Measurements from ENCODE around the gene PNMT. TPM values are rescaled to one million over a fixed set of nuclear protein-coding genes. Genes with fewer than 3 reads are reported as not detected.
"Not testable (repeated sequence)": the region's sequence is repeated elsewhere in the genome, so short reads cannot be mapped to it uniquely, and the experiment has no call there.

The PNMT gene
- polyA plus RNA-seq, 3 donors = not detected

- H3K27ac ChIP-seq (ENCODE audit: low read depth in 1 of 2, low read length in 2 of 2) = no peak overlapping the region
- no peak overlapping the region for H3K9ac ChIP-seq (ENCODE audit: insufficient read depth, low read length, poor library complexity, severe bottlenecking)
- WGBS (ENCODE audit: insufficient coverage) = 100% methylated on average over 1 of the region's 6 CpGs
- H3K4me1 ChIP-seq (ENCODE audit: control insufficient read depth in 1 of 2, insufficient read depth in 2 of 2, low read length in 2 of 2) = no peaks in the 10 kb centered on the region
- Mint-ChIP-seq H3K27me3 (ENCODE audit: low read depth in 3 of 3) (peaks cover 34 to 48% (median 44%) of the 10 kb centered on the region in 3 donors), H3K4me1 (peaks cover 4% of the 10 kb centered on the region), H3K9me3 (peaks cover 0 to 11% (median 5%) of the 10 kb centered on the region in 7 donors), H3K4me3 (no peak overlapping the region), H3K36me3 (peaks cover 3 to 7% of the 10 kb centered on the region in 2 donors), H3K27ac (no peak overlapping the region)
- intact Hi-C loops (cut with micrococcal nuclease) = no loop called here
- H3K27me3 ChIP-seq (ENCODE audit: control insufficient read depth in 2 of 2, insufficient read depth in 2 of 2, low read length in 2 of 2) = peaks cover 26 to 35% of the 10 kb centered on the region in 2 donors
- no peak overlapping the region for H2AFZ ChIP-seq (ENCODE audit: insufficient read depth, low read depth, low read length, poor library complexity, severe bottlenecking)
- H4K20me1 ChIP-seq (ENCODE audit: insufficient read depth, low read length) = no peaks in the 10 kb centered on the region
- no peaks in the 10 kb centered on the region for H3K36me3 ChIP-seq (replicated peaks in 1 of 2; ENCODE audit: control insufficient read depth in 1 of 2, insufficient read depth in 2 of 2, low read length in 2 of 2)
- no peak for TF ChIP-seq CTCF (IDR thresholded peaks at IDR 0.05)
- H3K9me3 ChIP-seq (replicated peaks in 1 of 2; ENCODE audit: control insufficient read depth in 1 of 2, insufficient read depth in 1 of 2, low read length in 2 of 2) = peaks cover 0 to 18% of the 10 kb centered on the region in 2 donors
- H3K79me2 ChIP-seq (ENCODE audit: insufficient read depth, low read length) = no peaks in the 10 kb centered on the region
- no peak for DNase-seq
- H3K4me3 ChIP-seq (replicated peaks in 1 of 3; ENCODE audit: low read depth in 2 of 3, low read length in 3 of 3) = no peak overlapping the region
- no peak overlapping the region for H3K4me2 ChIP-seq (replicated peaks; ENCODE audit: extremely low read depth, low read length, poor library complexity, severe bottlenecking)
Measured at GRCh38 chr17:39696731-39697130, 28.5 kb downstream of the PNMT start.

- no peak overlapping the region for H3K4me2 ChIP-seq (replicated peaks; ENCODE audit: extremely low read depth, low read length, poor library complexity, severe bottlenecking)
- H3K27ac ChIP-seq (ENCODE audit: low read depth in 1 of 2, low read length in 2 of 2) = no peak overlapping the region
- Mint-ChIP-seq H3K9me3 (peaks cover 0 to 12% (median 5%) of the 10 kb centered on the region in 7 donors), H3K4me3 (no peak overlapping the region), H3K27ac (no peak overlapping the region), H3K4me1 (peaks cover 4% of the 10 kb centered on the region), H3K27me3 (ENCODE audit: low read depth in 3 of 3) (peaks cover 40 to 53% (median 47%) of the 10 kb centered on the region in 3 donors), H3K36me3 (peaks cover 3 to 7% of the 10 kb centered on the region in 2 donors)
- H3K9ac ChIP-seq (ENCODE audit: insufficient read depth, low read length, poor library complexity, severe bottlenecking) = no peak overlapping the region
- TF ChIP-seq CTCF (IDR thresholded peaks at IDR 0.05) = no peak
- no peaks in the 10 kb centered on the region for H3K36me3 ChIP-seq (replicated peaks in 1 of 2; ENCODE audit: control insufficient read depth in 1 of 2, insufficient read depth in 2 of 2, low read length in 2 of 2)
- no peak overlapping the region for H3K4me3 ChIP-seq (replicated peaks in 1 of 3; ENCODE audit: low read depth in 2 of 3, low read length in 3 of 3)
- no peaks in the 10 kb centered on the region for H3K79me2 ChIP-seq (ENCODE audit: insufficient read depth, low read length)
- H4K20me1 ChIP-seq (ENCODE audit: insufficient read depth, low read length) = no peaks in the 10 kb centered on the region
- DNase-seq = no peak
- peaks cover 29 to 45% of the 10 kb centered on the region in 2 donors for H3K27me3 ChIP-seq (ENCODE audit: control insufficient read depth in 2 of 2, insufficient read depth in 2 of 2, low read length in 2 of 2)
- intact Hi-C loops (cut with micrococcal nuclease) = no loop called here
- H3K4me1 ChIP-seq (ENCODE audit: control insufficient read depth in 1 of 2, insufficient read depth in 2 of 2, low read length in 2 of 2) = no peaks in the 10 kb centered on the region
- WGBS (ENCODE audit: insufficient coverage) = no CpG with 5 or more reads among the region's 5 CpGs
- H3K9me3 ChIP-seq (replicated peaks in 1 of 2; ENCODE audit: control insufficient read depth in 1 of 2, insufficient read depth in 1 of 2, low read length in 2 of 2) = peaks cover 0 to 19% of the 10 kb centered on the region in 2 donors
- H2AFZ ChIP-seq (ENCODE audit: insufficient read depth, low read depth, low read length, poor library complexity, severe bottlenecking) = no peak overlapping the region
Measured at GRCh38 chr17:39697961-39698360, 29.7 kb downstream of the PNMT start.

- H3K27ac Mint-ChIP-seq; H3K4me3 ChIP-seq (replicated peaks in 1 of 3; ENCODE audit: low read depth in 2 of 3, low read length in 3 of 3); DNase-seq; H3K4me1 ChIP-seq (ENCODE audit: control insufficient read depth in 1 of 2, insufficient read depth in 2 of 2, low read length in 2 of 2); H3K9ac ChIP-seq (ENCODE audit: insufficient read depth, low read length, poor library complexity, severe bottlenecking); H3K36me3 ChIP-seq (replicated peaks in 1 of 2; ENCODE audit: control insufficient read depth in 1 of 2, insufficient read depth in 2 of 2, low read length in 2 of 2); H3K27ac ChIP-seq (ENCODE audit: low read depth in 1 of 2, low read length in 2 of 2); H3K4me1 Mint-ChIP-seq; H4K20me1 ChIP-seq (ENCODE audit: insufficient read depth, low read length); H3K79me2 ChIP-seq (ENCODE audit: insufficient read depth, low read length); H3K36me3 Mint-ChIP-seq; H3K4me2 ChIP-seq (replicated peaks; ENCODE audit: extremely low read depth, low read length, poor library complexity, severe bottlenecking); intact Hi-C loops (cut with micrococcal nuclease); H2AFZ ChIP-seq (ENCODE audit: insufficient read depth, low read depth, low read length, poor library complexity, severe bottlenecking): not testable (repeated sequence)
- H3K9me3 ChIP-seq (replicated peaks in 1 of 2; ENCODE audit: control insufficient read depth in 1 of 2, insufficient read depth in 1 of 2, low read length in 2 of 2) = peaks cover 0 to 19% of the 10 kb centered on the region in 2 donors
- peaks cover 29 to 47% of the 10 kb centered on the region in 2 donors for H3K27me3 ChIP-seq (ENCODE audit: control insufficient read depth in 2 of 2, insufficient read depth in 2 of 2, low read length in 2 of 2)
- H3K9me3 Mint-ChIP-seq = peaks cover 0 to 12% (median 5%) of the 10 kb centered on the region in 7 donors
- 62% methylated on average over 5 of the region's 11 CpGs for WGBS (ENCODE audit: insufficient coverage)
- H3K4me3 Mint-ChIP-seq = peak overlapping the region in 1 of 2 donors; percentile 84
- peaks cover 40 to 56% (median 48%) of the 10 kb centered on the region in 3 donors for H3K27me3 Mint-ChIP-seq (ENCODE audit: low read depth in 3 of 3)
Measured at GRCh38 chr17:39699157-39699817, 31.0 kb downstream of the PNMT start.

Data from CD14-positive monocyte (primary cell).